ENCODE results near the gene TMEM139. TPM values are rescaled to one million over a fixed set of nuclear protein-coding genes. Genes with fewer than 3 reads are reported as not detected.
A peak's percentile ranks its signal among the peaks of the same experiment; 100 is the strongest.

The TMEM139 gene
- total RNA-seq, 2 donors from 2014 or later = 21.8 to 54.1 TPM

- peak; percentile 78 to 96 for DNase-seq
- peak; percentile 96 for ATAC-seq
- intact Hi-C loops (cut with DNase I, micrococcal nuclease) = loop anchor here in 1 of 2 donors (10.0 kb wide), 1 partner anchor 71 kb away; no protein-coding TSS in a partner anchor
Measured at GRCh38 chr7:143305423-143306070, 20.8 kb downstream of the TMEM139 start.

DNA sequence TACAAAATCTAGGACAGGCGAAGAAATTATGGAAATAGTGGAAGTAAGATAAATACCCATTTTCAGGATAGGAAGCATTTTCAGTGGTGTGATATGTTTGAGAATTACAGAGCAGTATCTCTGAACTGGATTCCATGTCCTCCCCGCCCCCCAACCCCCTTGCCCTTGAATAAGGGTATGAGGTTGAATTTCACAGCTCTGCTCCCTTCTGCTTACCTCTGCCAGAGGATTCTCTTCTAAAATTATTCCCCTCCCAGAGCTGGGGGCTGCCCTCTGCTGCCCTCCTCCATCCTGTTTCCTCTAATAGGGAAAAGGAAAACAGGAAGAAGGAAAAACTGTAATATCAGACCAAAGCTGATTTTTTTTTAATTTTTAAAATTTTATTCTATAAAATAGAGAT is 23.9 kb downstream of the TMEM139 start:
- DNase-seq (no peak), ATAC-seq (no peak)
- intact Hi-C loops (cut with DNase I, micrococcal nuclease) = loop anchor here in 1 of 2 donors (10.0 kb wide), 1 partner anchor 74 kb away; no protein-coding TSS in a partner anchor

DNA sequence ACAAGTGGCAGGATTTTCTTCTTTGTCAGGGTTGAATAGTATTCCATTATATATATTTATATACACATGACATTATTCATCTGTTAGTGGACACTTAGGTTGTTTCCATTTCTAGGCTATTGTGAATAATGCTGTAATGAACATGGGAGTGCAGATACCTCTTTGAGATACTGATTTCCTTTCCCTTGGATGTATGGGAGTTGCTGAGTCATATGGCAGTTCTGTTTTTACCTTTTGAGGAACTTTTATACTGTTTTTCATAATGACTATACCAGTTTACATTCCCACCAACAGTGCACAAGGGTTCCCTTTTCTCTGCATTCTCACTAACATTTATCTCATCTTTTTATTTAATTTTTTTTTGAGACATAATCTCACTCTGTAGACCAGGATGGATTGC is 29.4 kb downstream of the TMEM139 start:
- intact Hi-C loops (cut with DNase I, micrococcal nuclease) = no loop called here

GRCh38 chr7:143315776-143316175 is 31.0 kb downstream of the TMEM139 start, which contains the start of gene CLCN1:
Gene CLCN1, plus strand, starts transcription at chr7:143316111. Its CDS starts 102 bp downstream, at chr7:143316213.
- ATAC-seq (no peak), DNase-seq (no peak)

More for the DNA sequence above, 29.4 kb downstream of the TMEM139 start:
- ATAC-seq = no peak
- DNase-seq = no peak

DNA sequence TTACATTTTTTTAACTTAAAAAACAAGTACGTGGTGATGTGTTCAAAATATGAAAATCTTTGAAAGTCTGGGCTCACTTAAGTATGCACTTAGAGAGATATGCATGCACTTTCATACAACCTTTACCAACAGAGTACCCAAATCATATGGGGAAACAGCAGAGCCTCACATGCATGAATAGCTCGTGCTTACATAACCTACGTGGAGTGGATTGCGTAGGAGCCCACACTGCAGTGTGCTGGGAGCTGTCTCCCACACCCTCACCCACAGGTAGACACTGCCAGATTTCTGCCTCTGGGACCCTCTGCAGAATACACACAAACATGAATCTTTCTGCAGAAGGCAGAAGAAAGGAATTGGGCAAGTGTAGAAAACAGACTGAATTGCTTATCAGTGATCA is 31.7 kb downstream of the TMEM139 start:
- intact Hi-C loops (cut with DNase I, micrococcal nuclease) = no loop called here

More at GRCh38 chr7:143315776-143316175, 31.0 kb downstream of the TMEM139 start, which contains the start of gene CLCN1:
- intact Hi-C loops (cut with DNase I, micrococcal nuclease) = no loop called here

GRCh38 chr7:143318661-143319060 is 33.9 kb downstream of the TMEM139 start:
- intact Hi-C loops (cut with DNase I, micrococcal nuclease) = no loop called here
- DNase-seq (no peak), ATAC-seq (no peak)

More for the DNA sequence above, 31.7 kb downstream of the TMEM139 start:
- DNase-seq (no peak), ATAC-seq (no peak)

DNA sequence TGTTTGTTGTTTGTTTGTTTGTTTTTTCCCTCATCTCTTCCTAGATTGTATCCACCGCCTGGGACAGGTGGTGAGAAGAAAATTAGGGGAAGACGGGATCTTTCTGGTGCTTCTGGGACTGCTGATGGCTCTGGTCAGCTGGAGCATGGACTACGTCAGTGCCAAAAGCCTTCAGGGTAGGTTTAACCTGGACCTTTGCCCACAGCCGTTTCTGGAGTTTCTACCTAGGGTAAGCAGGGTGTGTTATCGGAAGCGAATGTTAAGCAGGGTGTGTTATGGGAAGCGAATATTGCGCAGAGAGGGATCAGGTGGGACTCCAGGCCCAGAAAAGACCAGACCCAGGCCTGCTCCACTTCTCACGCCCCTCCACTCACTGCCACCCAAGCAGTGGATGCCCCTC is 35.9 kb downstream of the TMEM139 start:
- DNase-seq (peak; percentile 66 to 72), ATAC-seq (peak; percentile 88)
- intact Hi-C loops (cut with DNase I, micrococcal nuclease) = loop anchor here in 1 of 2 donors (10.0 kb wide), 1 partner anchor 94 kb away; no protein-coding TSS in a partner anchor

DNA sequence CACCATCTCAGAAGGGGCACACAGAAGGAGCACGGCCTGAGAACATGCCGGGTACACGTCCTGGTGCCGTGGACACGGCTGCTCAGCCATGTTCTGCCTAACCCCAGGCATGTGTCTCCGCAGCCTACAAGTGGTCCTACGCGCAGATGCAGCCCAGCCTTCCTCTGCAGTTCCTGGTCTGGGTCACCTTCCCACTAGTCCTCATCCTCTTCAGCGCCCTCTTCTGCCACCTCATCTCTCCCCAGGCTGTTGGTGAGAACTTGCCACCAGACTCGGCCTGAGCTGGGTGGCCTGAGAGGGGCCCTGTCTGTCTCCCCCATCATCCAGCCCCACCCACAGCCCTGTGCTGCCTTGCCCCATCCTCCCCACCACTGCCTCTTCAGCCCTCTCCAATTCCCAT is 36.5 kb downstream of the TMEM139 start:
- DNase-seq (no peak), ATAC-seq (no peak)
- intact Hi-C loops (cut with DNase I, micrococcal nuclease) = loop anchor here in 1 of 2 donors (10.0 kb wide), 1 partner anchor 94 kb away; no protein-coding TSS in a partner anchor

GRCh38 chr7:143321734-143322133 is 37.0 kb downstream of the TMEM139 start:
- peak; percentile 87 for ATAC-seq
- intact Hi-C loops (cut with DNase I, micrococcal nuclease) = loop anchor here in 1 of 2 donors (10.0 kb wide), 1 partner anchor 93 kb away; no protein-coding TSS in a partner anchor
- DNase-seq = peak; percentile 56 to 57

DNA sequence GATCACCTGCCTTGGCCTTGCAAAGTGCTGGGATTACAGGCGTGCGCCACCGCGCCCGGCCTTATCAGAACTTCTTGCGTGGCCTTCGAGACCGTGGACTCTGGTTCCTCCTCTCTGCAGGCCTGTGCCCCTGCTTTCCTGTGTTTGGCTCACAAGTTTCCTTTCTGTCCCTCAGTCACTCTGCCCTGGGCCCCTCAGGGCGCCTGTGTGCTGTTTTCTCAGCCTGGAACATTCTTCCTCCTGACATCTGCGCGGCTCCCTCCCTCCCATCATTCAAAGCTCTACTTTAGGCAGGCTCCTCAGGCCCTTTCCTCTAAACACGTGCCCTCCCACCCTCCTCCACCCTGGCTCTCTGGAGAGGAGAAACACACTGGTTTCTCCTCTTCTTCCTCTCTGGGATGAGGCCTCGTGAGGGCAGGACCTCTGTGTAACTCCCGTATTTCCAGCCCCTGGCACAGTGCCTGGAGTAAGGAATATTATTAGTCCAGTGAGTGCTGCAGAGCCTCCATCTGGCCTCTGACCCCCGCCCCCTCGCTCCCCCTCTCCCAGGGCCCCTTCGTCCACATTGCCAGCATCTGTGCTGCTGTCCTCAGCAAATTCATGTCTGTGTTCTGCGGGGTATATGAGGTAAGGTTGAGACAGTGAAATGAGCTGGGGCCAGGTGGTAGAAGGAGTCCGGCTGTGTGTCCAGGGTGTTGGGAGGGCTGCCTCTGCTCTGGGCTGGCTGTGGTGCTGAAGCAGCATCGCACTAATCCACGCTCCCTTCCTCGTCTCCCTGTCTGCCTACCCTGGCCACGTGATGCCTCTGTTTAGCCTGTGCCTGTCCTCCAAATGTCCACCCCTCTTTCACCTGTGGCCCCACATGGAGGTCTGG is 38.2 kb downstream of the TMEM139 start:
- no peak for ATAC-seq
- DNase-seq = no peak
- intact Hi-C loops (cut with DNase I, micrococcal nuclease) = loop anchor here in 1 of 2 donors (10.0 kb wide), 1 partner anchor 92 kb away; no protein-coding TSS in a partner anchor

- ATAC-seq (no peak), DNase-seq (no peak)
- intact Hi-C loops (cut with DNase I, micrococcal nuclease) = loop anchor here in 1 of 2 donors (10.0 kb wide), 1 partner anchor 91 kb away; no protein-coding TSS in a partner anchor
Measured at GRCh38 chr7:143323653-143324052, 38.9 kb downstream of the TMEM139 start.

DNA sequence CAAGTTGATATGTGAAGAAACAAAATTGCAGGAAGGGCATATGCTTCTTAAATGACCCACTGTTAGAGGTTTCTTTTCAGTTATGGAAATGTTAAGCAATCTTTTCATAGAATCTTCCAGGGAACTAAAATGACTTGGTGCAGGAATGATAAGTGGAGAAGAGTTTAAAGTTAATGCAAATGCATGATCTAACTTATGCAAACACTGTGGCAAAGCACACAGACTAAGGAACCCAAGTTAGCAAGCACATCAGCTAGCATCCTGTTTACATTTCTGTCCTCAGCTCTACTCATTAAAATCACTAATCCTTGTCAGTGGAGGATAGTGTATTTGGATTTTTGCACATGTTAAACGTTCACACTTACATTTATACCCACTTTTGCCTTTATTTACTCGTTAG is 40.5 kb downstream of the TMEM139 start:
- ATAC-seq (no peak), DNase-seq (no peak)
- intact Hi-C loops (cut with DNase I, micrococcal nuclease) = loop anchor here in 1 of 2 donors (10.0 kb wide), 1 partner anchor 90 kb away; no protein-coding TSS in a partner anchor

DNA sequence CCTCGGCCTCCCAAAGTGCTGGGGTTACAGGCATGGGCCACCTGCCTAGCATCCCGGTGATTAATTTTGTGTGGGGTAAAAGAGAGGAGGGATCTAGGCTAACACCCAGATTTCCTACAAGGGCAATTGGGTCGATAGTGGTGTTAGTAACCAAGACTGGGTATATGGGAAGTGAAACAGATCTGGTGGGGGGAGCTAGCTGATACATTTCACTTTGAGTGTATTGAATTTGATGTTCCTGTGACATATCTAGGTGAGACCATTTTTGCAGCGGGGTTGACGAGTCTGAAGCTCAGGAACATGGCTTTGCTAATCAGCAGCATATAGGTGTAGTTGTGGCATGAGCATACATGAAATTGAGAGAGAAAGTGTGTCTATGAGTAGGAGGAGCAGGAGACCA is 43.1 kb downstream of the TMEM139 start:
- ATAC-seq (no peak), DNase-seq (no peak)
- intact Hi-C loops (cut with DNase I, micrococcal nuclease) = loop anchor here in 1 of 2 donors (10.0 kb wide), 1 partner anchor 87 kb away; no protein-coding TSS in a partner anchor

DNA sequence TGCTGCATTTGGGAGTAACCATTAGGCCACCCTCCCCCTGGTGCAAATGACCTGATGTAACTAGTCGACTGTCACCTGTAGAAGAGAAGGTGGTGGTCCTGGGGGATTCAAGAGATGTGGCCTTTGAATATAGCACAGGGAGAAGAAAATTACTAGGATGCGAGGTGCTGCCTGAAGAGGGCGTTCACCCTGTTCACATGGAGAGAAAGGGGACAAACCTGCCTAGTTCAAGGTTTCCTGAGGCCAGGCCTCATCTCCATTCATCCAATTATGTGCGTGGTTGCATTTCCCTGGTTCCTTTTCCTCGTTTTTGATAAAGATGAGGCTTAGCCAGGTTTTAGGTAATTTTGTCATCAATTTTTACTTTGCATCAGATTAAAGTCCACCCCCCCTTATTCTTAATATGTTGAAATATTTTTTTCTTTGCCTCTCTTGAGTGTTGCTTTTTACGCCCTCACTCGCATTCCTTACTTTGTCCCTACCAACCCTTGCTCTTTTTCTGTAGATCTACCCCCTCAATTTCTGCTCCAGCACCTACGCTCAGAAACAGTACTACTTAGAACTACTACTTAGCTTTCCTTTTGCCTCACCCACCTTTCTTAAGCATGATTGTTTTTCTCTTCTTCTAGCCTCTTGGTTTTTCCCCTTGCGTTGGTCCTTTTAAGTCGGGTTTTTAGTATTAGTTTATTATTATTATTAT is 44.9 kb downstream of the TMEM139 start:
- no peak for ATAC-seq
- intact Hi-C loops (cut with DNase I, micrococcal nuclease) = loop anchor here in 1 of 2 donors (10.0 kb wide), 1 partner anchor 85 kb away; no protein-coding TSS in a partner anchor
- DNase-seq = no peak

DNA sequence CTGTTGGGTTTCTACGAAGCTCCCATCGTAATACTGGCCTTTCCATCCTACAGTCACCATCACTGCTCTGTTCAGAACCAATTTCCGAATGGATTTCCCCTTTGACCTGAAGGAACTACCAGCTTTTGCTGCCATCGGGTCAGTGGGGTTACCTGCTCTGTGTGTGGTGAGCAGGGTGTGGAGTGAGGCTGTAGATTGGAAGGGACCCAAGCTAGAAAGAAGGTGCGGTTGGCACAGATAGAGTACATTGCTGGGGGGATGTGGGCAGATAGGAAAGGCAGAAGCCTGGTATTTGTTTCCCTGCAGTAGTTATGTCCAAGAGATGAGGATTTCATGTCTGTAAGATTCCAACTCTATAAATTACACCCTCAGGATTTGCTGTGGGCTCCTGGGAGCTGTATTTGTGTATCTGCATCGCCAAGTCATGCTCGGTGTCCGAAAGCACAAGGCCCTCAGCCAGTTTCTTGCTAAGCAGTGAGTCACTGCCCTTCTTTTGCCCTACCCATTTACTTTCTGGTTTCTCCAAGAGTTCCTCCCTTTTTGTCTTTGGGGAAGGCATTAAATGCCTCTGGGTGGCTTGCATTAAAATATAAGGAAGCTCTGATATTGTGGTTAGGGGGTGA is 46.5 kb downstream of the TMEM139 start:
- intact Hi-C loops (cut with DNase I, micrococcal nuclease) = no loop called here
- ATAC-seq (no peak), DNase-seq (no peak)

DNA sequence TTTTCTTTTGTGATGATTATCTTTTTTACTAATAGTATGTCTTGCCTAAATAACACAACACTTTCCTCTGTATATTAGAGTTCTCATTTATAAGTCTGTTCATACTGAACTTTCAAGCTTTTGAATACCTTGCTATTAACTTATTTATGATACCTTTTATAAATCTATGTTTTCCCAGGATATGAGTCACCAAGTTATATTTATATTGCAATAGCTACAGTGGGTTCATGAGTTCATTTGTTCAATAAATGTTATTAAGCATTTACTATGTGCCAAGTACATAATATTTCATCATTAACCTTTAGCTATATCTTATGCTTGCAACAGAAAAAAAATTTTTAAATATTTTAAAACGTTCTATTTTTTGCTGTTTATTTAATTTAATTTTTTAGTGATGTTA is 49.5 kb downstream of the TMEM139 start:
- DNase-seq (no peak), ATAC-seq (no peak)
- intact Hi-C loops (cut with DNase I, micrococcal nuclease) = no loop called here

DNA sequence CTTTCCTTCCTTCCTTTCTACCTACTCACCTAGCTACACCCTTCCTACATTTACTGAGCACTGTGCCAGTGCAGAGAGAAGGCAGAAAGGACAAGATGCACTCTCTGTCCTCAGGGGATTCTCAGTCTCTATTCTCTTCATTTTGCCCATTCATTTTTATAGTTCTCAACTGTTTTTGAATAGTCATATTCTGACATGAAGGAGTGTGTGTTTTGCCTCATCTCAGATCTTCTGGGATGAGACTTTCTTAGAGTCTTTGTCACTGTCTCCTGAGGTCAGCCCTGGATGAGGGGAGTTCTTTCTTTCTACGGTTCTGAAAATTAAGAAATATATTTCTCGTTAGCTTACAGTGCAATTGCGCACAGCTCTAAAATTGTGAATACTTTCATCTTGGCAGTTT is 52.5 kb downstream of the TMEM139 start:
- ATAC-seq (no peak), DNase-seq (no peak)
- intact Hi-C loops (cut with DNase I, micrococcal nuclease) = no loop called here
